ENCODE measurements around the gene BTG3. TPM values are rescaled to one million over a fixed set of nuclear protein-coding genes. Genes with fewer than 3 reads are reported as not detected.

Gene BTG3
- total RNA-seq, 6 experiments from 2014 or later = 22.3 to 37.4 (median 35.1) TPM

GRCh38 chr21:17550671-17551308 is 61.9 kb downstream of the BTG3 start:
- no peaks in the 10 kb centered on the region for H3K9me3 Mint-ChIP-seq
- no peak overlapping the region for H3K4me3 Mint-ChIP-seq
- no peak overlapping the region for H3K27ac Mint-ChIP-seq
- no peak for DNase-seq
- no peaks in the 10 kb centered on the region for H3K4me1 Mint-ChIP-seq (ENCODE audit: low read depth)
- H3K36me3 Mint-ChIP-seq (ENCODE audit: low read depth) = no peaks in the 10 kb centered on the region
- TF ChIP-seq CTCF (IDR thresholded peaks at IDR 0.05) = no peak
- H3K27me3 Mint-ChIP-seq (ENCODE audit: insufficient read depth) = peaks cover 11% of the 10 kb centered on the region

DNA sequence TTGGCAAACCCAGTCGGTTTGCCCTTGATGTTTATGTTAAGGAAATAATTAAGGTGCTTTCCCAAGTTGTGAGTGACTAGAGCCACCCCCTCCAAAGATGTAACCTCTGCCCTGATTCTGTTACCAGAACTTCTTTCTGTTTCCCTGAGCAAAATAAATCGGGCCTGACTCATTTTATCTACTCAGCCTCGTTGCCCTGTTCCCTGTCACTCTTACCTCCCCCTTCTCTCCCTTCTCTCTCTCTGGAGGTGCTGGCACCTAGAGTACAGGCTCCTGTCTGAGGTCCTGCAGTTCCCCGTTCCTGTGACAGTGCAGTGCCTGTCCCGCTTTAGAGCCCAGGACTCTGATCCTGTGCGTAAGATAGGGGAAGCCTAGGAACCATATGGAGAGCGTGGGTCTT is 64.4 kb downstream of the BTG3 start:
- Mint-ChIP-seq H3K36me3 (ENCODE audit: low read depth) (no peaks in the 10 kb centered on the region), H3K4me3 (no peak overlapping the region), H3K9me3 (no peaks in the 10 kb centered on the region), H3K27me3 (ENCODE audit: insufficient read depth) (peaks cover 9% of the 10 kb centered on the region), H3K27ac (no peak overlapping the region), H3K4me1 (ENCODE audit: low read depth) (no peaks in the 10 kb centered on the region)
- DNase-seq = no peak
- TF ChIP-seq CTCF (IDR thresholded peaks at IDR 0.05) = no peak

DNA sequence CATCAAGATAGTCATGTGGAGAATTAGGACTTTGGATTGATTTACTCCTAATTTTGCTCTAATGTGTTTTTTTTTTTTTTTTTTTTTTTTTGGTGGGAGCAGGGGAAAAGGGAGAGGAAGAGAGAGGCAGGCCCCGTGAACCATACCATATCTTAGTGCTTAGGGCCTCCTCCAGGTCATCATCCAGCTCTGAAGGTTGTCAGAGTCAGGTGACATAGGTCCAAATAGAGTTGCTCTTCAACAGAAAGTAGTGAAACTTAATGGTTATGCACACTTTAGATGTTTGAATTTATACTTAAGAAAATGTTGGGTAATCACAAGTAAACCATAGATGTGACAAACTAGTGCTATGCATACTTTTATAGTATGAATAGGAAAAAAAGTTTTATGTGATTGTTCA is 67.7 kb downstream of the BTG3 start:
- no peak overlapping the region for H3K4me3 Mint-ChIP-seq
- peaks cover 11% of the 10 kb centered on the region for H3K27me3 Mint-ChIP-seq (ENCODE audit: insufficient read depth)
- no peak for TF ChIP-seq CTCF (IDR thresholded peaks at IDR 0.05)
- DNase-seq = no peak
- H3K27ac Mint-ChIP-seq = no peak overlapping the region
- H3K9me3 Mint-ChIP-seq = no peaks in the 10 kb centered on the region
- H3K4me1 Mint-ChIP-seq (ENCODE audit: low read depth) = no peaks in the 10 kb centered on the region
- no peaks in the 10 kb centered on the region for H3K36me3 Mint-ChIP-seq (ENCODE audit: low read depth)

Other genes starting within 250 kb of the BTG3 start
- under 1 TPM in 4 of 6 experiments, not detected in 2; 0.05 to 0.28 (median 0.09) TPM for gene CXADR, start 99.9 kb downstream of the BTG3 start, total RNA-seq (2021; fragmentation: NEBNext Ultra II Directional; extraction: Animal tissue kit (Norgen Biotek cat#: 25700))
- gene C21orf91, start 206.5 kb upstream of the BTG3 start, total RNA-seq (2021; fragmentation: NEBNext Ultra II Directional; extraction: Animal tissue kit (Norgen Biotek cat#: 25700)) = 10 to 100 TPM in 2 of 6 experiments, 1 to 10 TPM in 4; 7.4 to 11.1 (median 9.0) TPM

Measured in HFFc6 (cell line).